Loucy (cell line): ENCODE measurements around the gene SKA1.
"Not testable (repeated sequence)": the region's sequence is repeated elsewhere in the genome, so short reads cannot be mapped to it uniquely, and the experiment has no call there.

Source experiments
- H2AFZ ChIP-seq: fragments of 200-600 bp; sonication (generic); 2 replicates; pipeline ENCODE4 v1.6.0; 2016; ENCODE audit warnings: antibody characterized with exemption, mild to moderate bottlenecking, low read length, moderate library complexity
- H3F3A ChIP-seq: fragments of 200-600 bp; 2 replicates; pipeline ENCODE4 v1.6.0; 2016; ENCODE audit warnings: antibody characterized with exemption, low read depth, mild to moderate bottlenecking
- H3K27me3 ChIP-seq: fragments of 200-600 bp; sonication (generic); 2 replicates; pipeline ENCODE4 v1.6.1; 2014; ENCODE audit warnings: low read length, mild to moderate bottlenecking; ENCODE audit not compliant: insufficient read depth, poor library complexity, severe bottlenecking
- H3K36me3 ChIP-seq: fragments of 200-600 bp; sonication (generic); 2 replicates; pipeline ENCODE4 v1.6.1; 2016; ENCODE audit warnings: low read length; ENCODE audit not compliant: insufficient read depth
- H3K4me1 ChIP-seq: fragments of 200-600 bp; sonication (generic); 2 replicates; pipeline ENCODE4 v1.5.1; 2014; ENCODE audit warnings: low read length, mild to moderate bottlenecking; ENCODE audit not compliant: insufficient read depth, poor library complexity, severe bottlenecking
- H3K4me2 ChIP-seq: fragments of 200-600 bp; sonication (generic); 2 replicates; pipeline ENCODE4 v1.6.0; 2014; ENCODE audit warnings: antibody characterized with exemption, low read length, low read depth, mild to moderate bottlenecking; ENCODE audit not compliant: poor library complexity, severe bottlenecking
- H3K4me3 ChIP-seq: fragments of 200-600 bp; sonication (generic); 2 replicates; pipeline ENCODE4 v1.5.1; 2014; ENCODE audit warnings: low read length, mild to moderate bottlenecking, mixed read lengths; ENCODE audit not compliant: poor library complexity, severe bottlenecking
- H3K79me2 ChIP-seq: fragments of 200-600 bp; sonication (generic); 2 replicates; pipeline ENCODE4 v1.6.1; 2014; ENCODE audit warnings: low read length; ENCODE audit not compliant: insufficient read depth
- H3K9ac ChIP-seq: fragments of 200-600 bp; sonication (generic); 2 replicates; pipeline ENCODE4 v1.6.0; 2014; ENCODE audit warnings: mild to moderate bottlenecking, low read depth, low read length, moderate library complexity; ENCODE audit not compliant: poor library complexity, severe bottlenecking
- H3K9me2 ChIP-seq: fragments of 200-600 bp; sonication (generic); replicated peaks from 2 replicates; pipeline ENCODE4 v1.6.1; 2016; ENCODE audit warnings: low read depth, low read length, mixed read lengths
- H3K9me3 ChIP-seq: fragments of 200-600 bp; sonication (generic); 2 replicates; pipeline ENCODE4 v1.6.1; 2014; ENCODE audit warnings: mild to moderate bottlenecking, antibody characterized with exemption, low read length, low read depth; ENCODE audit not compliant: insufficient read depth
- H4K20me1 ChIP-seq: fragments of 200-600 bp; sonication (generic); 2 replicates; pipeline ENCODE4 v1.6.0; 2014; ENCODE audit warnings: antibody characterized with exemption, low read length, mild to moderate bottlenecking; ENCODE audit not compliant: insufficient read depth, poor library complexity, severe bottlenecking
- EZH2phosphoT487 ChIP-seq: fragments of 200-600 bp; IDR thresholded peaks from 2 replicates; pipeline ENCODE4 v1.6.1; 2018; ENCODE audit warnings: antibody characterized with exemption, mild to moderate bottlenecking, moderate library complexity, borderline replicate concordance
- TF ChIP-seq, protein P1 (sequence below): fragments of 200-600 bp; sonication (generic); conservative IDR thresholded peaks from 2 replicates; pipeline ENCODE4 v1.5.1; 2014; ENCODE audit warnings: mild to moderate bottlenecking, antibody characterized with exemption, low read length

SKA1 gene

DNA sequence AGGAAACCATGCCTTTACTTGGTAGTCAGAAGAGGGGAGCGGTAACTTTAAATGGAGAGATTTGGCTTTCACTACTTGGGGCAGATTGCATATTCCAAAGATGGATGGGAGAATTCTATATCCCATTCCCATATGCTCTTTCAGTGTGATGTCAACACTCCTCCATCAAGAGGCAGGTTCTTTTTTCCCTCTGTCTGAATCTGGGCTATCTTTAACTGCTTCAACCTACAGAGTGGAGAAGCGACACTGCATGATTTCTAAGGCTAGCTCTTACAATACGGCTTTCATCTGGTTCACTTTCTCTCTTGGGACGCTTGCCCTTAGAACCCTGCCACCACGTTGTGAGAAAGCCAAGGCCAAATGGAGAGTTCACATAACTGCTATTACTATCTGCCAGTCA lies 34.4 kb downstream of the SKA1 start:
- Histone ChIP-seq H3K9me3 (no peaks in the 10 kb centered on the region), H2AFZ (no peak overlapping the region), H3K9me2 (no peaks in the 10 kb centered on the region), H3K36me3 (no peaks in the 10 kb centered on the region), H4K20me1 (no peaks in the 10 kb centered on the region), H3F3A (no peaks in the 10 kb centered on the region), H3K9ac (no peak overlapping the region), H3K4me3 (no peak overlapping the region), H3K4me2 (no peak overlapping the region), H3K4me1 (no peaks in the 10 kb centered on the region), H3K27me3 (no peaks in the 10 kb centered on the region), H3K79me2 (no peaks in the 10 kb centered on the region)
- TF ChIP-seq, protein P1, sequence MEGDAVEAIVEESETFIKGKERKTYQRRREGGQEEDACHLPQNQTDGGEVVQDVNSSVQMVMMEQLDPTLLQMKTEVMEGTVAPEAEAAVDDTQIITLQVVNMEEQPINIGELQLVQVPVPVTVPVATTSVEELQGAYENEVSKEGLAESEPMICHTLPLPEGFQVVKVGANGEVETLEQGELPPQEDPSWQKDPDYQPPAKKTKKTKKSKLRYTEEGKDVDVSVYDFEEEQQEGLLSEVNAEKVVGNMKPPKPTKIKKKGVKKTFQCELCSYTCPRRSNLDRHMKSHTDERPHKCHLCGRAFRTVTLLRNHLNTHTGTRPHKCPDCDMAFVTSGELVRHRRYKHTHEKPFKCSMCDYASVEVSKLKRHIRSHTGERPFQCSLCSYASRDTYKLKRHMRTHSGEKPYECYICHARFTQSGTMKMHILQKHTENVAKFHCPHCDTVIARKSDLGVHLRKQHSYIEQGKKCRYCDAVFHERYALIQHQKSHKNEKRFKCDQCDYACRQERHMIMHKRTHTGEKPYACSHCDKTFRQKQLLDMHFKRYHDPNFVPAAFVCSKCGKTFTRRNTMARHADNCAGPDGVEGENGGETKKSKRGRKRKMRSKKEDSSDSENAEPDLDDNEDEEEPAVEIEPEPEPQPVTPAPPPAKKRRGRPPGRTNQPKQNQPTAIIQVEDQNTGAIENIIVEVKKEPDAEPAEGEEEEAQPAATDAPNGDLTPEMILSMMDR: no peak
- no peak for TF ChIP-seq EZH2phosphoT487

DNA sequence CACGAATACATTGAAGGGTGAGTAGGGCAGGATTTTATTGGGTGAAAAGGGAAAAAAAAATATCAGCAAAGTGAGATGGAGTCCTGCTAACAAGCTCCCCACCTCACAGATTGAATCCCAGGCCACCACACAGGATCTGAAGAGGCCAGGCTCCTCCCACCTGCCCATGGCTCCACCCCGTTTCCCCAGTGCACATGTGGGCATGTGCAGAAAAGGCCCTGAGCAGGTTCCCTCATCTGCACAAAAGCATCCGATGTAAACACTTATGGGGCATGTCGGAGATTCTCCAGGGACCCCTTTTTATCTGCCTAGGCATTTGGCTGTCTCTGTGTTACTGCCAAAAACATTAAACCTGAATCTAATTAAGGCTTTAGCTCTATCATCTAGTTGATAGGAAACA lies 35.2 kb downstream of the SKA1 start:
- H3K27me3 ChIP-seq: no peaks in the 10 kb centered on the region
- H3F3A ChIP-seq: no peaks in the 10 kb centered on the region
- no peak for TF ChIP-seq EZH2phosphoT487
- TF ChIP-seq, protein P1: no peak
- no peak overlapping the region for H3K4me3 ChIP-seq
- H4K20me1 ChIP-seq: no peaks in the 10 kb centered on the region
- H3K9ac ChIP-seq: no peak overlapping the region
- H3K79me2 ChIP-seq: no peaks in the 10 kb centered on the region
- H3K4me2 ChIP-seq: no peak overlapping the region
- H3K36me3 ChIP-seq: no peaks in the 10 kb centered on the region
- H3K4me1 ChIP-seq: no peaks in the 10 kb centered on the region
- H2AFZ ChIP-seq: no peak overlapping the region
- no peaks in the 10 kb centered on the region for H3K9me3 ChIP-seq
- no peaks in the 10 kb centered on the region for H3K9me2 ChIP-seq

DNA sequence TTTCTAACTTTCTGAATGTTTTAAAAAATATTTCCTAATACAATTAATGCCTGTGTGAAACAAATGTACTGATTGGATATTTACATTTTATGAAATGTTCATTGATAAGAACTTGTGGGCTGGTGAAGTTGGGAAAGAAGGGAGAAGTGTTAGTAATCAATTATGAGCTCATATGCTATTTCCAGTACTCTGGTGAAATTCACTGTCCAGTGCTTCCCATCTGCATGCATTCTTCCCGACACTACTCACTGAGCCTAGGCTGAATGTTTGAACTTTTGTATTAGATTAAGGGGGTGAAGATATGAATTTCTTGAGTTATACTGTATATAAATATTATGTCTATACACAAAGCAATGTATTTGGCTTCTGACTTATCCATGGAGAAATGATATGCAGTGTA lies 36.0 kb downstream of the SKA1 start:
- Histone ChIP-seq H3K9me3 (no peaks in the 10 kb centered on the region), H3K36me3 (no peaks in the 10 kb centered on the region), H3K9me2 (no peaks in the 10 kb centered on the region), H3K9ac (no peak overlapping the region), H3K4me3 (no peak overlapping the region), H3K79me2 (no peaks in the 10 kb centered on the region), H3K4me1 (no peaks in the 10 kb centered on the region), H2AFZ (no peak overlapping the region), H4K20me1 (no peaks in the 10 kb centered on the region), H3K27me3 (no peaks in the 10 kb centered on the region), H3F3A (no peaks in the 10 kb centered on the region), H3K4me2 (no peak overlapping the region)
- TF ChIP-seq, protein P1: no peak
- no peak for TF ChIP-seq EZH2phosphoT487

DNA sequence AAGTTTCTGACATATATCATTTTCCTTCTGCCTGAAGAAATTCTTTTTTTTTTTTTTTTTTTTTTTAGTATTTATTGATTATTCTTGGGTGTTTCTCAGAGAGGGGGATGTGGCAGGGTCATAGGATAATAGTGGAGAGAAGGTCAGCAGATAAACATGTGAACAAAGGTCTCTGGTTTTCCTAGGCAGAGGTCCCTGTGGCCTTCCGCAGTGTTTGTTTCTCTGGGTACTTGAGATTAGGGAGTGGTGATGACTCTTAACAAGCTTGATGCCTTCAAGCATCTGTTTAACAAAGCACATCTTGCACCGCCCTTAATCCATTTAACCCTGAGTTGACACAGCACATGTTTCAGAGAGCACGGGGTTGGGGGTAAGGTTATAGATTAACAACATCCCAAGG lies 42.0 kb downstream of the SKA1 start:
- H2AFZ ChIP-seq, H3K4me2 ChIP-seq, H3K36me3 ChIP-seq, H3K79me2 ChIP-seq, H3K9ac ChIP-seq, H3K9me3 ChIP-seq, H3K4me3 ChIP-seq, H4K20me1 ChIP-seq, H3F3A ChIP-seq, H3K27me3 ChIP-seq, H3K4me1 ChIP-seq, H3K9me2 ChIP-seq: not testable (repeated sequence)

DNA sequence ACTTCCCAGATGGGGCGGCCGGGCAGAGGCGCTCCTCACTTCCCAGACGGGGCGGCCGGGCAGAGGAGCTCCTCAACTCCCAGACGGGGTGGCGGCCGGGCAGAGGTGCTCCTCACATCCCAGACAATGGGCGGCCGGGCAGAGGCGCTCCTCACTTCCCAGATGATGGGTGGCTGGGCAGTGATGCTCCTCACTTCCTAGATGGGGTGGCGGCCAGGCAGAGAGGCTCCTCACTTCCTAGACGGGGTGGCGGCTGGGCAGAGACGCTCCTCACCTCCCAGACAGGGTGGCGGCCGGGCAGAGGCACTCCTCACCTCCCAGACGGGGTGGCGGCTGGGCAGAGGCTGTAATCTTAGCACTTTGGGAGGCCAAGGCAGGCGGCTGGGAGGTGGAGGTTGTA lies 42.9 kb downstream of the SKA1 start:
- H3K9me3 ChIP-seq, H3F3A ChIP-seq, H3K4me1 ChIP-seq, H3K9ac ChIP-seq, H3K36me3 ChIP-seq, H4K20me1 ChIP-seq, H3K79me2 ChIP-seq, H3K9me2 ChIP-seq, H3K4me2 ChIP-seq, H3K4me3 ChIP-seq, H3K27me3 ChIP-seq, H2AFZ ChIP-seq: not testable (repeated sequence)
